Loucy (cell line): Measurements from ENCODE around the gene SUOX.

Source experiments
- EZH2phosphoT487 ChIP-seq: fragments of 200-600 bp; IDR thresholded peaks from 2 replicates; pipeline ENCODE4 v1.6.1; 2018; ENCODE audit warnings: antibody characterized with exemption, mild to moderate bottlenecking, moderate library complexity, borderline replicate concordance
- TF ChIP-seq, protein P1 (sequence below): fragments of 200-600 bp; sonication (generic); conservative IDR thresholded peaks from 2 replicates; pipeline ENCODE4 v1.5.1; 2014; ENCODE audit warnings: mild to moderate bottlenecking, antibody characterized with exemption, low read length

DNA sequence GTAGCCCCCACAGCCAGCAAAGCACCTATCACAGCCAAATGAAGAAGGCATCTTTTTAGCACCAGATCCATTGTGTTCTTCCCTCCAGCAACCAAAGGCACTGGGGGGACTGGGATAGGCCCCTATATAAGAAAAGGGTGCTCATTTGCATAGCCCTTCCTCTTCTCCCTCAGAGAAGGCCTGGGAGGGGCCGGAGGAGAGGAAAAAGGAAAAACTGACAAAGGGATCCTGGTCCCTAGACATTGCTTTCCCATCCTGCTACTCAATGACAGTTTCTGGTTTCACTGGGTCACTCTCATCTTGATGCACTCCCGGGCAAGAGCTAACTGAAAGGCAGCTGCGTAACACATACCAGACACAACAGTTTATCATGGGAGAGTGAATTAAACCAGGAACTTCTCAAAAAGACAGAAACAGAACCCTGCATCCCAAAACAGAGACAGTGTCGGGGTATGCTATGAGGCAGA is 31.1 kb upstream of the SUOX start, which contains the start of gene PMEL:
- TF ChIP-seq, protein P1, sequence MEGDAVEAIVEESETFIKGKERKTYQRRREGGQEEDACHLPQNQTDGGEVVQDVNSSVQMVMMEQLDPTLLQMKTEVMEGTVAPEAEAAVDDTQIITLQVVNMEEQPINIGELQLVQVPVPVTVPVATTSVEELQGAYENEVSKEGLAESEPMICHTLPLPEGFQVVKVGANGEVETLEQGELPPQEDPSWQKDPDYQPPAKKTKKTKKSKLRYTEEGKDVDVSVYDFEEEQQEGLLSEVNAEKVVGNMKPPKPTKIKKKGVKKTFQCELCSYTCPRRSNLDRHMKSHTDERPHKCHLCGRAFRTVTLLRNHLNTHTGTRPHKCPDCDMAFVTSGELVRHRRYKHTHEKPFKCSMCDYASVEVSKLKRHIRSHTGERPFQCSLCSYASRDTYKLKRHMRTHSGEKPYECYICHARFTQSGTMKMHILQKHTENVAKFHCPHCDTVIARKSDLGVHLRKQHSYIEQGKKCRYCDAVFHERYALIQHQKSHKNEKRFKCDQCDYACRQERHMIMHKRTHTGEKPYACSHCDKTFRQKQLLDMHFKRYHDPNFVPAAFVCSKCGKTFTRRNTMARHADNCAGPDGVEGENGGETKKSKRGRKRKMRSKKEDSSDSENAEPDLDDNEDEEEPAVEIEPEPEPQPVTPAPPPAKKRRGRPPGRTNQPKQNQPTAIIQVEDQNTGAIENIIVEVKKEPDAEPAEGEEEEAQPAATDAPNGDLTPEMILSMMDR: no peak
- no peak for TF ChIP-seq EZH2phosphoT487
